HepG2 (cell line): ENCODE data around the gene DHRS9. TPM values are rescaled to one million over a fixed set of nuclear protein-coding genes. Genes with fewer than 3 reads are reported as not detected.

ENCODE experiments used
- ATAC-seq: fragments of 200-7000 bp; cut with Tn5 transposase; 3 replicates; pipeline ENCODE4 v1.9.1; 2020; ENCODE audit warnings: mild to moderate bottlenecking, moderate library complexity
- BruUV-seq: library from RNA; stranded (reverse); fragments of 400-500 nt; replicated peaks from 2 replicates; lab custom pipeline; 2021; lab: Mats Ljungman, UMichigan
- CTCF ChIA-PET: fragments of 300-600 bp; formaldehyde crosslinking; extraction: SDS; loops from one replicate; lab custom pipeline; 2021; ENCODE audit warnings: low total read pairs, inconsistent platforms, low intra/inter-chr PET ratio; lab: Yijun Ruan, JAX
- POLR2A ChIA-PET: fragments of 350-600 bp; sonication (Branson Sonifier 250); formaldehyde crosslinking; loops from one replicate; lab custom pipeline; 2020; ENCODE audit warnings: antibody characterized with exemption, inconsistent platforms; lab: Yijun Ruan, JAX
- DNase-seq: peaks from one replicate; pipeline ENCODE4 v3.0.0-alpha.2; 2015; ENCODE audit warnings: low spot score
- FAIRE-seq: peaks from 3 replicates; lab custom pipeline; 2011; peaks lifted over from hg19 to GRCh38; lab: Jason Lieb, UNC
- H2AFZ ChIP-seq: one replicate; pipeline ENCODE4 v1.6.1; 2011; ENCODE audit warnings: low read length, inconsistent platforms
- H3K27ac ChIP-seq: fragments of 300-600 bp; 3 replicates; pipeline ENCODE4 v1.8.0; 2011; ENCODE audit warnings: mixed run types, mild to moderate bottlenecking, mixed read lengths, low read length, inconsistent platforms; ENCODE audit not compliant: insufficient read depth; ENCODE audit errors: extremely low read length
- H3K27me3 ChIP-seq, 2 experiments: fragments of 200-600 bp in 1 of 2; 2 replicates in 1 of 2; 3 replicates in 1 of 2; pipeline versions ENCODE4 v1.6.0 to v1.8.0; 2011; ENCODE audit warnings: low read length in 2 of 2, mild to moderate bottlenecking in 2 of 2, moderate library complexity in 2 of 2, inconsistent platforms in 1 of 2; ENCODE audit not compliant: insufficient read depth in 2 of 2, control insufficient read depth in 1 of 2
- H3K36me3 ChIP-seq, 2 experiments: fragments of 200-600 bp in 1 of 2; replicated peaks in 1 of 2; 2 replicates in 1 of 2; 3 replicates in 1 of 2; pipeline versions ENCODE4 v1.5.1 to v1.8.0; 2011; ENCODE audit warnings: low read length in 2 of 2, inconsistent platforms in 1 of 2; ENCODE audit not compliant: insufficient read depth in 2 of 2, control insufficient read depth in 1 of 2
- H3K4me1 ChIP-seq: 2 replicates; pipeline ENCODE4 v1.5.1; 2012; ENCODE audit warnings: low read length, inconsistent platforms; ENCODE audit not compliant: insufficient read depth
- H3K4me2 ChIP-seq: 2 replicates; pipeline ENCODE4 v1.6.0; 2011; ENCODE audit warnings: low read depth, low read length, inconsistent platforms
- H3K4me3 ChIP-seq, 3 experiments: fragments of 200-600 bp in 1 of 3; sonication (generic), shearing (Covaris generic) in 1 of 3; replicated peaks in 1 of 3; 2 replicates each; pipeline ENCODE4 v1.5.1; 2011 to 2016; ENCODE audit warnings: low read length in 3 of 3, inconsistent platforms in 2 of 3, low read depth in 2 of 3, mild to moderate bottlenecking in 2 of 3, control low read depth in 1 of 3, mixed read lengths in 1 of 3; ENCODE audit not compliant: insufficient read depth in 1 of 3
- H3K79me2 ChIP-seq: one replicate; pipeline ENCODE4 v1.6.1; 2011; ENCODE audit warnings: low read length, inconsistent platforms; ENCODE audit not compliant: insufficient read depth
- H3K9ac ChIP-seq: 2 replicates; pipeline ENCODE4 v1.6.0; 2011; ENCODE audit warnings: mild to moderate bottlenecking, low read depth, low read length, inconsistent platforms; ENCODE audit not compliant: insufficient read depth
- H3K9me3 ChIP-seq: 2 replicates; pipeline ENCODE4 v1.5.1; 2012; ENCODE audit warnings: mild to moderate bottlenecking, low read length
- H4K20me1 ChIP-seq: 2 replicates; pipeline ENCODE4 v1.6.0; 2011; ENCODE audit warnings: inconsistent platforms, mild to moderate bottlenecking, low read length, moderate library complexity; ENCODE audit not compliant: insufficient read depth
- AFF4 ChIP-seq: sonication (generic); formaldehyde crosslinking; IDR thresholded peaks from 2 replicates; pipeline ENCODE4 v1.4.0; 2020; ENCODE audit warnings: missing genetic modification reagents
- ARHGAP35 ChIP-seq: sonication (generic); formaldehyde crosslinking; IDR thresholded peaks from 2 replicates; pipeline ENCODE4 v1.9.0; 2022; ENCODE audit warnings: mild to moderate bottlenecking, inconsistent platforms, moderate library complexity, missing genetic modification reagents, borderline replicate concordance
- HMG20B ChIP-seq: conservative IDR thresholded peaks from 2 replicates; pipeline ENCODE4 v1.6.1; 2016; ENCODE audit warnings: missing genetic modification reagents, missing compliant biosample characterization
- HNRNPUL1 ChIP-seq: fragments of 200-400 bp; formaldehyde crosslinking; IDR thresholded peaks from 2 replicates; pipeline ENCODE4 v1.6.1; 2017; ENCODE audit warnings: low read depth, mild to moderate bottlenecking, low read length, moderate library complexity
- KDM2A ChIP-seq: sonication (generic); formaldehyde crosslinking; IDR thresholded peaks from 2 replicates; pipeline ENCODE4 v1.4.0; 2020; ENCODE audit warnings: low read depth, missing genetic modification reagents, borderline replicate concordance
- NCOA1 ChIP-seq: sonication (generic); formaldehyde crosslinking; IDR thresholded peaks from 2 replicates; pipeline ENCODE4 v1.9.0; 2021; ENCODE audit warnings: missing genetic modification reagents
- NONO ChIP-seq, 2 experiments: fragments of 450-650 bp in 1 of 2; sonication (generic) in 1 of 2; formaldehyde crosslinking in 1 of 2; IDR thresholded peaks in 1 of 2; conservative IDR thresholded peaks in 1 of 2; 2 replicates each; pipeline versions ENCODE4 v1.6.1 to v1.8.0; 2017 to 2022; ENCODE audit warnings: mild to moderate bottlenecking in 1 of 2, missing genetic modification reagents in 1 of 2, moderate library complexity in 1 of 2
- PHB2 ChIP-seq: fragments of 450-650 bp; IDR thresholded peaks from 2 replicates; pipeline ENCODE4 v1.6.1; 2018; ENCODE audit not compliant: partially characterized antibody
- RNF2 ChIP-seq: fragments of 450-650 bp; conservative IDR thresholded peaks from 2 replicates; pipeline ENCODE4 v1.6.1; 2016; ENCODE audit warnings: low read depth
- SYNCRIP ChIP-seq: fragments of 200-400 bp; formaldehyde crosslinking; IDR thresholded peaks from 2 replicates; pipeline ENCODE4 v1.6.1; 2018; ENCODE audit warnings: mild to moderate bottlenecking, low read depth, low read length; ENCODE audit not compliant: insufficient read depth
- TARDBP ChIP-seq: sonication (generic); formaldehyde crosslinking; IDR thresholded peaks from 2 replicates; pipeline ENCODE4 v1.8.0; 2022; ENCODE audit warnings: mild to moderate bottlenecking, missing genetic modification reagents
- USF2 ChIP-seq, 2 experiments: sonication (generic) in 1 of 2; formaldehyde crosslinking in 1 of 2; IDR thresholded peaks; 2 replicates each; pipeline versions ENCODE4 v1.5.1 to v1.6.1; 2011 to 2020; ENCODE audit warnings: borderline replicate concordance in 1 of 2, low read depth in 1 of 2, low read length in 1 of 2, mild to moderate bottlenecking in 1 of 2, missing genetic modification reagents in 1 of 2, moderate library complexity in 1 of 2
- YEATS4 ChIP-seq: sonication (generic); formaldehyde crosslinking; IDR thresholded peaks from 2 replicates; pipeline ENCODE4 v1.4.0; 2020; ENCODE audit warnings: missing genetic modification reagents, borderline replicate concordance
- ZNF180 ChIP-seq: sonication (generic); formaldehyde crosslinking; IDR thresholded peaks from 2 replicates; pipeline ENCODE4 v1.4.0; 2020; ENCODE audit warnings: low read depth, missing genetic modification reagents, borderline replicate concordance
- ZNF512 ChIP-seq: sonication (generic); formaldehyde crosslinking; IDR thresholded peaks from 2 replicates; pipeline ENCODE4 v1.4.0; 2020; ENCODE audit warnings: mild to moderate bottlenecking, missing genetic modification reagents
- ZNF782 ChIP-seq: sonication (generic); formaldehyde crosslinking; IDR thresholded peaks from 2 replicates; pipeline ENCODE4 v1.4.0; 2020; ENCODE audit warnings: missing genetic modification reagents, mild to moderate bottlenecking, borderline replicate concordance
- ZNF883 ChIP-seq: sonication (generic); formaldehyde crosslinking; IDR thresholded peaks from 2 replicates; pipeline ENCODE4 v1.5.1; 2020; ENCODE audit warnings: mild to moderate bottlenecking, missing genetic modification reagents; ENCODE audit errors: not compliant biosample characterization
- WGBS: methylation state at CpG from one replicate; pipeline ENCODE4 v1.1.6; 2017; ENCODE audit warnings: low lambda C conversion rate; 5-methylcytosine and 5-hydroxymethylcytosine counted together
- in situ Hi-C: cut with HindIII; loops from 2 replicates; pipeline ENCODE4 v1.10.0; 2017; ENCODE audit warnings: low pct_unique_long_range_greater_than_20kb; ENCODE audit not compliant: extremely low pct_ligation_motif_present
- intact Hi-C: fragments of 100-400 bp; cut with micrococcal nuclease; formaldehyde crosslinking; loops from one replicate; pipeline ENCODE4 v1.10.0; 2022; ENCODE audit not compliant: unreplicated experiment
- polyA plus RNA-seq, 8 experiments: library from polyadenylated mRNA; depleted of rRNA in 3 of 8; stranded (reverse) in 7 of 8; unstranded in 1 of 8; fragments of >200 nt; fragmentation: Illumina TruSeq in 4 of 8; extraction: Trizol in 4 of 8; gene quantifications; 2 replicates each; pipeline versions ENCODE4 v1.2.1 to v1.2.3, GENCODE V29; 2011 to 2016; ENCODE audit warnings: low read depth in 4 of 8, missing spikeins in 1 of 8, mixed read lengths in 1 of 8; ENCODE audit not compliant: insufficient read depth in 1 of 8
- total RNA-seq, 5 experiments: library from RNA; depleted of rRNA; stranded (reverse); fragments of >200 nt; fragmentation: Illumina TruSeq; extraction: Trizol; gene quantifications; 2 replicates each; pipeline ENCODE4 v1.2.3, GENCODE V29; 2016; ENCODE audit warnings: low read depth in 1 of 5

Gene DHRS9
- total and polyA plus RNA-seq, 2 of the 13 experiments (the other 11 are each of a cell fraction or from before 2014, with no cell fraction given): not detected

- Histone ChIP-seq H4K20me1 (no peaks in the 10 kb centered on the region), H3K27ac (no peak overlapping the region), H3K9me3 (no peaks in the 10 kb centered on the region), H3K79me2 (no peaks in the 10 kb centered on the region), H3K4me3 (no peak overlapping the region), H3K4me2 (no peak overlapping the region), H3K4me1 (no peaks in the 10 kb centered on the region), H3K36me3 (no peaks in the 10 kb centered on the region), H3K9ac (no peak overlapping the region), H2AFZ (no peak overlapping the region), H3K27me3 (peaks cover 0 to 6% of the 10 kb centered on the region in 2 experiments; a peak in 1 of 5 replicates)
- POLR2A ChIA-PET: no interaction called here
- in situ Hi-C loops (no loop called here), intact Hi-C loops (no loop called here)
- CTCF ChIA-PET: no interaction called here
- no peak for DNase-seq
- ATAC-seq: no peak
- BruUV-seq: no TSS peak
- 13% methylated on average over 3 of the region's 3 CpGs for WGBS
- no peak for FAIRE-seq
- no peak for TF ChIP-seq ZNF782
- TF ChIP-seq ZNF180 (CRISPR knock-in tag): no peak
- TF ChIP-seq TARDBP: no peak
- no peak for TF ChIP-seq PHB2
- no peak for TF ChIP-seq AFF4
- TF ChIP-seq HMG20B (CRISPR knock-in tag): no peak
- no peak for TF ChIP-seq RNF2
- TF ChIP-seq ZNF883 (CRISPR knock-in tag): no peak
- no peak for TF ChIP-seq SYNCRIP
- TF ChIP-seq NCOA1 (CRISPR knock-in tag): no peak
- no peak for TF ChIP-seq NONO (IDR thresholded peaks at IDR 0.05)
- no peak for TF ChIP-seq NONO (CRISPR knock-in tag; conservative IDR thresholded peaks at IDR 0.05)
- TF ChIP-seq ARHGAP35 (CRISPR knock-in tag): no peak
- TF ChIP-seq KDM2A (CRISPR knock-in tag): no peak
- TF ChIP-seq ZNF512 (CRISPR knock-in tag): no peak
- TF ChIP-seq USF2 (IDR thresholded peaks at IDR 0.05; ENCODE audit: low read depth, low read length): no peak
- no peak for TF ChIP-seq USF2 (CRISPR knock-in tag; IDR thresholded peaks at IDR 0.05; ENCODE audit: borderline replicate concordance)
- no peak for TF ChIP-seq YEATS4 (CRISPR knock-in tag)
- no peak for TF ChIP-seq HNRNPUL1
Observed at GRCh38 chr2:169086893-169087467, 17.6 kb downstream of the DHRS9 start.
